ENCODE measurements around the gene TMEM120B.

GRCh38 chr12:121712190-121712460 lies 427 bp upstream of the TMEM120B start:
- TF ChIP-seq, protein P1, sequence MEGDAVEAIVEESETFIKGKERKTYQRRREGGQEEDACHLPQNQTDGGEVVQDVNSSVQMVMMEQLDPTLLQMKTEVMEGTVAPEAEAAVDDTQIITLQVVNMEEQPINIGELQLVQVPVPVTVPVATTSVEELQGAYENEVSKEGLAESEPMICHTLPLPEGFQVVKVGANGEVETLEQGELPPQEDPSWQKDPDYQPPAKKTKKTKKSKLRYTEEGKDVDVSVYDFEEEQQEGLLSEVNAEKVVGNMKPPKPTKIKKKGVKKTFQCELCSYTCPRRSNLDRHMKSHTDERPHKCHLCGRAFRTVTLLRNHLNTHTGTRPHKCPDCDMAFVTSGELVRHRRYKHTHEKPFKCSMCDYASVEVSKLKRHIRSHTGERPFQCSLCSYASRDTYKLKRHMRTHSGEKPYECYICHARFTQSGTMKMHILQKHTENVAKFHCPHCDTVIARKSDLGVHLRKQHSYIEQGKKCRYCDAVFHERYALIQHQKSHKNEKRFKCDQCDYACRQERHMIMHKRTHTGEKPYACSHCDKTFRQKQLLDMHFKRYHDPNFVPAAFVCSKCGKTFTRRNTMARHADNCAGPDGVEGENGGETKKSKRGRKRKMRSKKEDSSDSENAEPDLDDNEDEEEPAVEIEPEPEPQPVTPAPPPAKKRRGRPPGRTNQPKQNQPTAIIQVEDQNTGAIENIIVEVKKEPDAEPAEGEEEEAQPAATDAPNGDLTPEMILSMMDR (IDR thresholded peaks at IDR 0.05) = no peak
- TF ChIP-seq POLR2A (IDR thresholded peaks at IDR 0.05) = no peak
- TF ChIP-seq POLR2AphosphoS5 (IDR thresholded peaks at IDR 0.05) = no peak
- TF ChIP-seq EP300 (IDR thresholded peaks at IDR 0.05) = no peak

Data from suprapubic skin (tissue), 4 donors.